ENCODE results near the gene SEMA6D. TPM values are rescaled to one million over a fixed set of nuclear protein-coding genes. Genes with fewer than 3 reads are reported as not detected.

Gene SEMA6D
- total RNA-seq, 1 experiment from 2014 or later = 15.8 TPM

DNA sequence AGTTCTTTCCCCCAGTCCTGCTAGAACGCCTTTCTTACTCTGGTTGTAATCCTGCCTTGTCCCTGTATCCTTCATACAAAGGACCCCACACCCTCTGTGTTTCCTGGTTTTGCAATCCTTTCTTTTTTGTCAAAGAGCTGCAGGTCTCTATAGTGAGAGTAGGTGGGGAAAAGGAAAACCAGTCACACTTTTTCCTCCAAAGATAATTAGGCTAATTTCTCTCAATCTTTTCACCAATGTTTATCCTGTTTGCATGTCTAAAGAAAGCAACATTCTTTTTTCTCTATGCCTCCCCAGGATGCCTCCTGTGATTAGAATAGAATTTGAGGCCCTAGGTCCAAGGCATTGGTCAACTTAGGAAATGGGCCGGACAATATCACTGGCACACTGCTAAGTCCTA lies 25.4 kb downstream of the SEMA6D start:
- Histone ChIP-seq H3K23ac (ENCODE audit: insufficient read length, low read depth, low read length) (no peak overlapping the region), H4K5ac (ENCODE audit: insufficient read length, low read depth, low read length) (no peak overlapping the region), H4K8ac (replicated peaks; ENCODE audit: insufficient read length, low read depth, low read length) (no peak overlapping the region), H3K9ac (ENCODE audit: extremely low read depth, insufficient read length, low read length) (no peak overlapping the region), H2AK5ac (ENCODE audit: insufficient read length, low read length) (no peak overlapping the region), H3K4me2 (ENCODE audit: insufficient read depth, insufficient read length, low read length) (peak overlapping the region; percentile 13), H2BK5ac (ENCODE audit: insufficient read length, low read length) (no peak overlapping the region), H3K4me1 (ENCODE audit: insufficient read depth, low read length) (peaks cover 9% of the 10 kb centered on the region; the same call in 1 of the 2 replicates), H4K20me1 (ENCODE audit: control insufficient read depth, insufficient read depth, insufficient read length) (no peaks in the 10 kb centered on the region), H3K79me1 (ENCODE audit: insufficient read depth, low read depth, low read length, poor library complexity, severe bottlenecking) (no peaks in the 10 kb centered on the region), H3K14ac (ENCODE audit: insufficient read depth, low read length) (no peak overlapping the region), H2BK15ac (ENCODE audit: low read depth, low read length) (no peak overlapping the region), H3K27ac (ENCODE audit: insufficient read length, low read depth, low read length) (no peak overlapping the region), H3K27me3 (ENCODE audit: insufficient read depth, low read length) (peaks cover 8% of the 10 kb centered on the region), H3K79me2 (ENCODE audit: insufficient read depth, low read length) (no peaks in the 10 kb centered on the region), H2BK12ac (ENCODE audit: insufficient read length, low read depth, low read length) (no peak overlapping the region), H3T11ph (ENCODE audit: low read length) (no peak overlapping the region), H3K4ac (ENCODE audit: low read depth, low read length) (no peak overlapping the region), H2AFZ (ENCODE audit: low read length) (no peak overlapping the region), H3K56ac (ENCODE audit: insufficient read length, low read depth, low read length) (no peak overlapping the region), H3K9me3 (ENCODE audit: control insufficient read depth, low read depth, low read length) (no peaks in the 10 kb centered on the region), H3K18ac (ENCODE audit: insufficient read length, low read depth, low read length) (no peak overlapping the region), H2BK120ac (ENCODE audit: low read depth, low read length, poor library complexity, severe bottlenecking) (no peak overlapping the region), H2BK20ac (ENCODE audit: low read depth, low read length, poor library complexity, severe bottlenecking) (no peak overlapping the region), H3K23me2 (ENCODE audit: insufficient read length, low read depth, low read length, poor library complexity, severe bottlenecking) (no peaks in the 10 kb centered on the region), H4K91ac (ENCODE audit: insufficient read length, low read depth, low read length) (no peak overlapping the region)
- H3K27me3 Mint-ChIP-seq (ENCODE audit: low read depth) = peaks cover 38% of the 10 kb centered on the region
- peaks cover 3% of the 10 kb centered on the region in 2 experiments; a peak in 3 of 5 replicates for H3K9me3 Mint-ChIP-seq
- WGBS (ENCODE audit: extremely low coverage, insufficient read length, low lambda C conversion rate) = no CpG with 5 or more reads among the region's 2 CpGs
- peak overlapping the region in 2 of 3 experiments; percentile 52 to 68; a peak in 3 of 7 replicates for H3K27ac Mint-ChIP-seq
- TF ChIP-seq CTCF (conservative IDR thresholded peaks at IDR 0.05) = no peak
- H3K4me1 Mint-ChIP-seq = peaks cover 43 to 52% of the 10 kb centered on the region in 2 experiments
- H3K36me3 Mint-ChIP-seq (ENCODE audit: insufficient read depth in 1 of 3, low read depth in 3 of 3) = peaks cover 3 to 16% (median 9%) of the 10 kb centered on the region in 3 experiments; a peak in 6 of 7 replicates
- peak overlapping the region in 1 of 2 experiments; percentile 66; a peak in 2 of 5 replicates for H3K4me3 Mint-ChIP-seq
- DNase-seq = no peak

All from H9 (cell line).